Activated T-cell treated with anti-CD3 and anti-CD28 coated beads, Interleukin-2, amount 50 U/mL, for 4 hours (primary cell): ENCODE data around the gene ACBD5. TPM values are rescaled to one million over a fixed set of nuclear protein-coding genes. Genes with fewer than 3 reads are reported as not detected.
"Not testable (repeated sequence)": the region's sequence is repeated elsewhere in the genome, so short reads cannot be mapped to it uniquely, and the experiment has no call there.

Source experiments
- ATAC-seq, 2 donors: fragments of 200-7000 bp; cut with Tn5 transposase; one replicate each; pipeline ENCODE4 v1.10.0; 2021
- DNase-seq: peaks from one replicate; pipeline ENCODE4 v3.0.0-alpha.2; 2020
- H3K27me3 Mint-ChIP-seq: one replicate; pipeline ENCODE4 v1.8.0; 2021; ENCODE audit warnings: low read depth, mixed read lengths
- H3K36me3 Mint-ChIP-seq: one replicate; pipeline ENCODE4 v1.8.0; 2022; ENCODE audit warnings: mixed read lengths; ENCODE audit not compliant: insufficient read depth
- H3K4me1 Mint-ChIP-seq: one replicate; pipeline ENCODE4 v1.8.0; 2021; ENCODE audit warnings: low read depth, mixed read lengths
- H3K4me3 Mint-ChIP-seq: one replicate; pipeline ENCODE4 v1.8.0; 2021; ENCODE audit warnings: mild to moderate bottlenecking, moderate library complexity, mixed read lengths
- H3K9me3 Mint-ChIP-seq: one replicate; pipeline ENCODE4 v1.8.0; 2021; ENCODE audit warnings: mixed read lengths
- total RNA-seq, 3 donors: library from RNA; stranded (reverse); gene quantifications; one replicate each; pipeline ENCODE4 v1.2.1, GENCODE V29; 2021

Gene ACBD5
- total RNA-seq, 3 donors from 2014 or later, result 14.5 to 19.1 (median 16.3) TPM

DNA sequence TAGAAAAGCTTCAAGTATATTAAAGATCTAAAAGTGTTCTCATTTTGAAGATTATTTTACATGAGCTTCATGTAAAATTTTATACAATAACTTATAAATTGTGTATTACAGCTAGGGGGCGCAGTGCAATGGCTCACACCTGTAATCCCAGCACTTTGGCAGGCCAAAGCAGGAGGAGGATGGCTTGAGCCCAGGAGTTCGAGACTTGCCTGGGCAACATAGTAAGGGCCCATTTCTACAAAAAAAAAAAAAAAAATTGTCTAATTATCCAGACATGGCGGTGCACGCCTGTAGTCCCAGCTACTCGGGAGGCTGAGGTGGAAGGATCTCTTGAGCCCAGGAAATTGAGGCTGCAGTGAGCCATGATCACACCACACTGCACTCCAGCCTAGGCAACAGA lies 16.6 kb downstream of the ACBD5 start:
- Mint-ChIP-seq H3K4me1 (peaks cover 16% of the 10 kb centered on the region), H3K27me3 (no peaks in the 10 kb centered on the region), H3K36me3 (peaks cover 11% of the 10 kb centered on the region), H3K4me3 (no peak overlapping the region), H3K9me3 (no peaks in the 10 kb centered on the region)
- DNase-seq (peak; percentile 33), ATAC-seq (peak; percentile 46 to 77)

GRCh38 chr10:27207350-27207749 lies 33.2 kb downstream of the ACBD5 start:
- Mint-ChIP-seq H3K27me3 (no peaks in the 10 kb centered on the region), H3K36me3 (peaks cover 29% of the 10 kb centered on the region), H3K9me3 (no peaks in the 10 kb centered on the region), H3K4me1 (no peaks in the 10 kb centered on the region), H3K4me3 (no peak overlapping the region)
- ATAC-seq (no peak), DNase-seq (no peak)

- Mint-ChIP-seq H3K27me3 (no peaks in the 10 kb centered on the region), H3K36me3 (peaks cover 21% of the 10 kb centered on the region), H3K4me1 (no peaks in the 10 kb centered on the region), H3K4me3 (no peak overlapping the region), H3K9me3 (no peaks in the 10 kb centered on the region)
- DNase-seq (no peak), ATAC-seq (no peak)
Measured at GRCh38 chr10:27203806-27204205, 36.8 kb downstream of the ACBD5 start.

DNA sequence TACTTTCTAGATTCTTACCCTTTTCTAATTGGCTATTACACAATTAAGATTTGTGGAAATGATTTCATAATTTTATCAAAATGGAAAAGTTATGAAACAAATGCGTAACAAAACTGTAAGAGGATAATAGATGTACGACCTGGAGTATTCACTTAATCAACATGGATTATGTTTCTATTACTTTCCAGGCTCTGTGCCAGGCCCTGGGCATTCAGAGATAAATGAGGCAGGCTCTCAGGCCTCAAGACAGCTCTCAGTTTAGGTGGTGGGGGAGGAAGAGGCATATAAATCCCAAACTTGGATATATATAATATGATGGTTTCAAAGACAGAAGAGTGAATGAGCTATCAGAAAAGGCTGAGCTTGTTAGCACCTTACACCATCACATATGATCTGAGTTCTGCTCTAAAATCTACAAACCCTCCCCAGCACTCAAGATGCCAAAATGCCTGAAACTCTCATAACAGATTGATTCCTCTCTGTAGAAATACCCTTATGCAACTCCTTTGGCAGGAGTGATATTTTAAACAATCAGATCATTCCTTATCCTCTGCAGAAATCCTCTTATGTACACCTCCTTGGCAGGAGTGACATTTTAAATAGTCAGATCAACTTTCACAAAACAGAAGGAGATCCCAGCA lies 42.5 kb downstream of the ACBD5 start:
- ATAC-seq (no peak), DNase-seq (no peak)

DNA sequence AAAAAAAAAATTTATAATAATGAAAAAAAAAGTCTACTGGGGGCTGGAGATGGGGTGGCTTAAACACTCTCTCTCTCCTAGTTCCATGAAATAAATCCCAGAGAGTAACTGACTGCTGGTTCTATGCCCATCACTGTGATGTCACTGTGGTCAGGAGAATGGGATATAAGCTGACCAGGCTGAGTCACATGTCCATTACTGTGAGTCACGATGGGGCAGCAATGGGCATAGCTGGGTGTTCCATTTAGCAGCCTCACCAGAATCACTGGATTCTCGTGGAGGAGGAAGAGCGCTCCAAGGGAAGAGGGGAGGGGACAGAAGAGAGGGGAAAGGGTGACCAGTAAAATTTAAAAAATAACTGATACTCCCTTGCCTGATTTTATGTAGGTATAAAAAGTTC lies 48.3 kb downstream of the ACBD5 start:
- Mint-ChIP-seq H3K4me3 (no peak overlapping the region), H3K9me3 (no peaks in the 10 kb centered on the region), H3K36me3 (peaks cover 2% of the 10 kb centered on the region), H3K4me1 (no peaks in the 10 kb centered on the region), H3K27me3 (no peaks in the 10 kb centered on the region)
- no peak for DNase-seq
- ATAC-seq, result no peak

More for the DNA sequence above, 42.5 kb downstream of the ACBD5 start:
- Mint-ChIP-seq H3K9me3 (no peaks in the 10 kb centered on the region), H3K4me1 (no peaks in the 10 kb centered on the region), H3K4me3 (no peak overlapping the region), H3K36me3 (peaks cover 18% of the 10 kb centered on the region), H3K27me3 (no peaks in the 10 kb centered on the region)

DNA sequence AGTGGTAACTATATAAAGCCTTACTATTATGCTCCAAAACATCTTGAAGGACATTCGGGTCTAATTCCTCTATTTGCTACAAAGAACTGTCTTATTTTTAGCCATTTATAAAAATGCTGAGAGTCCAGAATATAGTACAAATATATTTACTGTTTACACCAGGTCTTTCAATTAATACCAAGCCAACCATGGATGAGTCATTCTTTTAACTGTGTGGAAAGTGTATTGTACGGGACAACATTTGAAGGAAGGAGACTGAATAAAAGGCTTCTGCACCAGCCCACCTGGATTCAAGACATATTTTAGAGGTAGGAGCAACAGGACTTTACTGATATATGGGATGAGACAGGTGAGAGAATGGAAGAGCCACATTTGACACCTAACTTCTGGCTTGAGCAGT lies 50.1 kb downstream of the ACBD5 start:
- H3K4me1 Mint-ChIP-seq, result no peaks in the 10 kb centered on the region

GRCh38 chr10:27188897-27189296 lies 51.7 kb downstream of the ACBD5 start:
- no peak for DNase-seq
- Mint-ChIP-seq H3K27me3 (no peaks in the 10 kb centered on the region), H3K36me3 (peaks cover 12% of the 10 kb centered on the region), H3K4me1 (no peaks in the 10 kb centered on the region), H3K9me3 (no peaks in the 10 kb centered on the region), H3K4me3 (no peak overlapping the region)
- ATAC-seq, result no peak

More for the DNA sequence above, 50.1 kb downstream of the ACBD5 start:
- no peaks in the 10 kb centered on the region for H3K27me3 Mint-ChIP-seq
- H3K4me3 Mint-ChIP-seq, result no peak overlapping the region
- no peaks in the 10 kb centered on the region for H3K9me3 Mint-ChIP-seq
- ATAC-seq, result no peak
- DNase-seq, result no peak
- H3K36me3 Mint-ChIP-seq, result peaks cover 6% of the 10 kb centered on the region

DNA sequence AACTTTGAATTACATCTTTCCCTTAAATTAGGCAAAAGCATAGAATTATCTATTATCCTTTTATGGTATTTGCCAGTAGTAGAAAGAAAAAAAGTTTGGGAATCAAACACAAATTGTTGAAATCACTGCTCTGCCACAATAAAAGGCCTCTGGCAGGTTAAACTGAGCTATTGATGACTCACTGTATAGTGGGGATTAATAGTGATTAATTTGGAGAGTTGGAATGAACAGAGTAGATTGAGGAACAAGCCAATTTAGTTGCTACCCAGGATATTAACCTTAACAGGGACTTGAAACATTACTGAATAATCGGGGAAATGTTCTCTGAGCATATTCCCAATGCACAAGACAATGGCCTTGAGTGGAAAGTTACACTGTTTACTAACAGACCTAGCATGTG lies 52.3 kb downstream of the ACBD5 start:
- Mint-ChIP-seq H3K9me3 (no peaks in the 10 kb centered on the region), H3K36me3 (peaks cover 12% of the 10 kb centered on the region), H3K4me1 (no peaks in the 10 kb centered on the region), H3K27me3 (no peaks in the 10 kb centered on the region), H3K4me3 (no peak overlapping the region)
- DNase-seq (no peak), ATAC-seq (no peak)

GRCh38 chr10:27169849-27170248 lies 70.7 kb downstream of the ACBD5 start:
- Mint-ChIP-seq H3K4me1 (peaks cover 8% of the 10 kb centered on the region), H3K27me3 (no peaks in the 10 kb centered on the region), H3K36me3 (peaks cover 21% of the 10 kb centered on the region), H3K9me3 (no peaks in the 10 kb centered on the region), H3K4me3 (no peak overlapping the region)
- ATAC-seq, result no peak
- no peak for DNase-seq

DNA sequence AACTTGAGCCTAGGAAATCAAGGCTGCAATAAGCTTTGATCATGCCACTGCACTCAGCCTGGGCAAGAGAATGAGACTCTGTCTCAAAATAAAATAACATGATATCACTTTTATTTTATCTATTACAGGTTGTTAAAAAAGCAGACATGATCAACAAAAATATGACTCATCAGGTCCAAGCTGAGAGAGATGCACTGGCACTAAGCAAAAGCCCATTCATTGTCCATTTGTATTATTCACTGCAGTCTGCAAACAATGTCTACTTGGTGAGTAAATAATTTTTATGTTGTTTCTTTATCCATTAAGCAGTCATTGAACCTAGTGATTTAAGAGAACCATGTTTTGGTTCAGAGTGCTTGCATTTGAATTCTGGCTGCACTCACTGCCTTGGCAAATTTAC lies 82.2 kb downstream of the ACBD5 start:
- Mint-ChIP-seq H3K36me3 (peaks cover 15% of the 10 kb centered on the region), H3K9me3 (no peaks in the 10 kb centered on the region), H3K27me3 (no peaks in the 10 kb centered on the region), H3K4me3 (no peak overlapping the region), H3K4me1 (peaks cover 8% of the 10 kb centered on the region)
- no peak for DNase-seq
- no peak for ATAC-seq

GRCh38 chr10:27157150-27157549 lies 83.4 kb downstream of the ACBD5 start:
- H3K36me3 Mint-ChIP-seq, result peaks cover 22% of the 10 kb centered on the region
- no peaks in the 10 kb centered on the region for H3K27me3 Mint-ChIP-seq
- no peak for ATAC-seq
- DNase-seq, result no peak
- H3K4me1 Mint-ChIP-seq, result peaks cover 18% of the 10 kb centered on the region
- peak overlapping the region; percentile 96 for H3K4me3 Mint-ChIP-seq
- no peaks in the 10 kb centered on the region for H3K9me3 Mint-ChIP-seq

DNA sequence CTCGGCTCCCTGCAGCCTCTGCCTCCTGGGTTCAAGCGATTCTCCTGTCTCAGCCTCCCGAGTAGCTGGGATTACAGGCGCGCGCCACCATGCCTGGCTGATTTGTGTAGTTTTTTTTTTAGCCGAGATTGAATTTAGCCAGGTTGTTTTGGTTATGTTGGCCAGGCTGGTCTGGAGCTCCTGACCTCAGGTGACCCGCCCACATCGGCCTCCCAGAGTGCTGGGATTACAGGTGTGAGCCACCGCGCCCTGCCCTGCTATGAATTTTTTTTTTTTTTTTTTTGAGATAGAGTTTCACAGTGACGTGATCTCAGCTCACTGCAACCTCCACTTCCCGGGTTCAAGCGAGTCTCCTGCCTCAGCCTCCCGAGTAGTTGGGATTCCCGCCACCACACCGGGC lies 84.0 kb downstream of the ACBD5 start:
- ATAC-seq, DNase-seq, H3K9me3 Mint-ChIP-seq, H3K27me3 Mint-ChIP-seq: not testable (repeated sequence)
- peaks cover 19% of the 10 kb centered on the region for H3K36me3 Mint-ChIP-seq
- peak overlapping the region; percentile 96 for H3K4me3 Mint-ChIP-seq
- H3K4me1 Mint-ChIP-seq, result peaks cover 20% of the 10 kb centered on the region

GRCh38 chr10:27155066-27155754 lies 85.4 kb downstream of the ACBD5 start, which contains the start of gene MASTL:
Gene MASTL (plus strand): TSS chr10:27155352. CDS start chr10:27155427, 75 bp downstream.
- peaks cover 31% of the 10 kb centered on the region for H3K4me1 Mint-ChIP-seq
- H3K36me3 Mint-ChIP-seq, result peaks cover 18% of the 10 kb centered on the region
- no peaks in the 10 kb centered on the region for H3K9me3 Mint-ChIP-seq
- no peaks in the 10 kb centered on the region for H3K27me3 Mint-ChIP-seq
- peak within 1 kb of the TSS; percentile 96 for H3K4me3 Mint-ChIP-seq
- ATAC-seq, result peak; percentile 78 to 84
- DNase-seq, result peak; percentile 93

DNA sequence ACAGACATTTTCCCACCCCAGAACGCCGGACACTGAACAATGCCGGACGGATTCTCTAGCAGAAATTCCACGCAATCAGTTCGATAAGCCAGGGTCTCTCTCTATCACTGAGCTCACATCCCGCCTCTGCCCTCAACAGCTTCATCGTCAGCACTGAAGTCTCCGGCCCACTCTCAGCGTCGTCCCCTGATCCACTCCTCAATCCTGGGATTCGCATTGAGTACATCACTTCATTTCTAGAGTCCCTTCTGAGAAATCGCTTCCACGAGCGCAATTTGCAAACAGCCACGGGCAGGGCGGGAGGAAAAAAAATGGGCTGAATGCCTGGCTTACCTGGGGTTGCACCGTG lies 86.8 kb downstream of the ACBD5 start:
- Mint-ChIP-seq H3K36me3 (peaks cover 18% of the 10 kb centered on the region), H3K4me3 (peak overlapping the region; percentile 96), H3K27me3 (no peaks in the 10 kb centered on the region), H3K9me3 (no peaks in the 10 kb centered on the region), H3K4me1 (peaks cover 34% of the 10 kb centered on the region)
- DNase-seq (no peak), ATAC-seq (peak; percentile 9 to 10)

GRCh38 chr10:27153329-27153728 lies 87.3 kb downstream of the ACBD5 start:
- Mint-ChIP-seq H3K4me1 (peaks cover 34% of the 10 kb centered on the region), H3K9me3 (no peaks in the 10 kb centered on the region), H3K27me3 (no peaks in the 10 kb centered on the region), H3K4me3 (peak overlapping the region; percentile 96), H3K36me3 (peaks cover 19% of the 10 kb centered on the region)
- DNase-seq, result no peak
- ATAC-seq, result no peak
